HG02642 (cell line): Measurements from ENCODE around the gene TMBIM6.

Experiments used
- ATAC-seq: cut with Tn5 transposase; IDR thresholded peaks from one replicate; pipeline ENCODE4 v1.9.1; 2021; ENCODE audit warnings: mild to moderate bottlenecking; ENCODE audit not compliant: unreplicated experiment, poor library complexity

The TMBIM6 gene

GRCh38 chr12:49811136-49811535 lies 69.8 kb downstream of the TMBIM6 start:
- ATAC-seq, result no peak

GRCh38 chr12:49811961-49812401 lies 70.6 kb downstream of the TMBIM6 start:
- no peak for ATAC-seq

- ATAC-seq, result no peak
Observed at GRCh38 chr12:49813131-49813530, 71.8 kb downstream of the TMBIM6 start.
